Hippocampal formation (tissue), 2 donors: ENCODE measurements around the gene CPTP.

Experiments
- DNase-seq, 2 donors: peaks; one replicate each; lab custom pipeline; 2025; lab: John Stamatoyannopoulos, UW

CPTP gene

GRCh38 chr1:1324524-1325287 lies at the start of gene CPTP, which contains the start of gene INTS11:
Gene CPTP, plus strand, starts transcription at chr1:1324802. Its CDS starts 2,109 bp downstream, at chr1:1326911.
Gene INTS11, minus strand, starts transcription at chr1:1324660. Its CDS starts 52 bp downstream, at chr1:1324608.
- DNase-seq, result peak; percentile 59 to 91

GRCh38 chr1:1274931-1275431 lies 49.6 kb upstream of the CPTP start:
- no peak for DNase-seq

- DNase-seq, result no peak
Observed at GRCh38 chr1:1275836-1276235, 48.8 kb upstream of the CPTP start.

DNA sequence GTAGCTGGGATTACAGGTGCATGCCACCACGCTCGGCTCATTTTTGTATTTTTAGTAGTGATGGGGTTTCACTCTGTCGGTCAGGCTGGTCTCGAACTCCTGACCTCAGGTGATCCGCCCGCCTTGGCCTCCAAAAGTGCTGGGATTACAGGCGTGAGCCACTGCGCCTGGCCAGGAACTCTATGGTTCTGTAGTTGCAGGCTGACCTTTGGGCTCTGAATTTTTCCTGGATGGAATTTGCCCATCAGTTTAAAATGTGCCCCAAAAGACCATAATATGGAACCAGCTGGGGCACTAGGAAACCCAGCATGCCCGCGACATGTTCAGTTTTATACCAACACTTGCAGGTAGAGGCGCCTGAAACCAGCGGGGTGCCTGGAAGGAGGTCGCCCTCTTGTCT lies 46.0 kb upstream of the CPTP start:
- no peak for DNase-seq

GRCh38 chr1:1279028-1279427 lies 45.6 kb upstream of the CPTP start:
- no peak for DNase-seq

- no peak for DNase-seq
Observed at GRCh38 chr1:1280782-1281481, 43.7 kb upstream of the CPTP start.

GRCh38 chr1:1281533-1282321 lies 42.9 kb upstream of the CPTP start:
- no peak for DNase-seq

DNA sequence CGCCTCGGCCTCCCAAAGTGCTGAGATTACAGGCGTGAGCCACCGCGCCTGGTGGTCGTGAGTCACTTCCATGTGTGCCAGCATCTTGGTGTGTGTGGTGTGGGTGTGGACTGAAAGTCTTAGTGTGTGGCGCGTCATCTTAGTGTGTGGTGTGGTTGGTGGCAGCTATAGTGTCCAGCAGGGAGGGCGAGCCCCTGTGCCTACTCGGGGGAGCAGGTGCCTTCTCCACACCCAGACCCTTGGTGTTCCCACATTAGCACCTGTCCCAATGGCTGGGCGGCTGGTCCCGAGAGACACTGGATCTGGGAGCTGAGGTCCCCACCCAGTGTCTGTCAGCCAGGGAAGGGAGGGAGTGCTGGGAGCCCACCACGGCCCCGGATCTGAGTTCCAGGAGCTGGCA lies 41.6 kb upstream of the CPTP start:
- DNase-seq, result no peak

- no peak for DNase-seq
Observed at GRCh38 chr1:1283821-1284220, 40.8 kb upstream of the CPTP start.

DNA sequence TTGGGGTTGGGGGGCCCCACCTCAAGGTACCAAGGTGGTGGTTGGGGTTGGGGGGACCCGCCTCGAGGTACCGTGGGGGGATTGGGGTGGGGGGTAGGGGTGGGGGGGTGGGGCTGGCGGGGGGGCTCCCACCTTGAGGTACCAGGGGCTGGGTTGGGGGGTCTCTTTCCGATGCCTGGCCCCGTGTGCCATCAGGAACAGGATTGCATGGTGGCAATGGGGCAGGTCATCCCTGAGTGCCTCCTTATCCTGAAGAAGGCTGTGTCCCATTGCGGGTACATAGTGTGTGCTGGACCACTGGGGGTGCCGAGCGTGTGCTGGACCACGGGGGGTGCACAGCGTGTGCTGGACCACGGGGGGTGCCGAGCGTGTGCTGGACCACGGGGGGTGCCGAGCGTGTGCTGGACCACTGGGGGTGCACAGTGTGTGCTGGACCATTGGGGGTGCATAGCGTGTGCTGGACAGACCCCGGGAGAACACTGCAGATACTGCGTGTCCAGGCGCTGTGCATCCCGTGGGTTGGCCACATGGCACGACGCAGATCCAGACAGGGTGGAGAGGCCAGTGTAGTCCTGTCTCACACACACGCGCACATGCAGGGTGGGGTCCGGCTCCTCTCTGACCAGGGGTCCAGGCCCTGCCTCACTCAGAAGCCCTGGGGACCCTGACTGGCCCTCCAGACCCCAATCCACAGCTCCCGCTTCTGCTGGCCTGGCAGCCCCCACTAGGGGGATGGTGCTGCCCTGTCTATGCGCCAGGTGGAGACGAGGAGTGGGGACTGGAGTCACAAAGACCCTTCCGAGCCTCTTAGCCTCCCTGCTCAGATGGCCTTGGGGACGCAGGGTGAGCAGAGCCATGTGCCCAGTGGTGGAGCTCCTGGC lies 40.1 kb upstream of the CPTP start:
- DNase-seq, result no peak

GRCh38 chr1:1285102-1285571 lies 39.5 kb upstream of the CPTP start:
- DNase-seq, result no peak

GRCh38 chr1:1285611-1286311 lies 38.8 kb upstream of the CPTP start:
- DNase-seq, result no peak

- no peak for DNase-seq
Observed at GRCh38 chr1:1286313-1287261, 38.0 kb upstream of the CPTP start.

DNA sequence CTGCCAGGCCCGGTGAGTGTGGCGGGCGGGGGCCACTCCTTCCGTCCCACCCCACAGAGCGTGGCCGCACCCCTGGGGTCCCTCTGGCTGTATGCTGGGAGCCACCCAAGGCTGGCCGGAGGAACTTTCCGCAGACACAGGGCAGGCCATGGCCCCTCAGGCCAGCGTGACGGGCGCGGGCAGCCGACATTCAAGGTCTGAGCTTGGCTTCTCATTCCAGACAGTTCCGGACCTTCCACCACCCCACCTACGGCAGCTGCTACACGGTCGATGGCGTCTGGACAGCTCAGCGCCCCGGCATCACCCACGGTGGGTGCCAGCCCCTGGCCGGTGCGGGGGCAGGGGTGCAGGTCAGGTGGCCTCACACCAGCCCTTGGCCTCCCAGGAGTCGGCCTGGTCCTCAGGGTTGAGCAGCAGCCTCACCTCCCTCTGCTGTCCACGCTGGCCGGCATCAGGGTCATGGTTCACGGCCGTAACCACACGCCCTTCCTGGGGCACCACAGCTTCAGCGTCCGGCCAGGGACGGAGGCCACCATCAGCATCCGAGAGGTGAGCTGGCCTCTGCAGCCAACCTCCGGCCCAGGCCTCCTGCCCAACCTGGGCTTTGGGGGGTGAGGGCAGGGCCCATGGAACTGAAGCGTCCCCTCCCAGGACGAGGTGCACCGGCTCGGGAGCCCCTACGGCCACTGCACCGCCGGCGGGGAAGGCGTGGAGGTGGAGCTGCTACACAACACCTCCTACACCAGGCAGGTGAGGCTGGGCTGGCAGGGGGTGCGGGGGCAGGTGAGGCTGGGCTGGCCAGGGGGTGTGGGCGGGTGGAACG lies 37.1 kb upstream of the CPTP start:
- no peak for DNase-seq

- DNase-seq, result no peak
Observed at GRCh38 chr1:1290238-1290731, 34.3 kb upstream of the CPTP start.

- DNase-seq, result no peak
Observed at GRCh38 chr1:1291023-1291528, 33.5 kb upstream of the CPTP start.

GRCh38 chr1:1291548-1292441 lies 32.8 kb upstream of the CPTP start:
- peak in 1 of 2 donors; percentile 38 for DNase-seq
